Measurements from ENCODE around the gene ARL2.
"Not testable (repeated sequence)": the region's sequence is repeated elsewhere in the genome, so short reads cannot be mapped to it uniquely, and the experiment has no call there.

Gene ARL2

GRCh38 chr11:65013888-65014725 is at the start of gene ARL2:
TSS of gene ARL2 (plus strand) at chr11:65014160. CDS start at chr11:65014208, 48 bp downstream.
- Histone ChIP-seq H3K27ac (peak within 1 kb of the TSS; percentile 82 to 99 (median 96)), H3K4me3 (peak within 1 kb of the TSS; percentile 53 to 89 (median 69))

DNA sequence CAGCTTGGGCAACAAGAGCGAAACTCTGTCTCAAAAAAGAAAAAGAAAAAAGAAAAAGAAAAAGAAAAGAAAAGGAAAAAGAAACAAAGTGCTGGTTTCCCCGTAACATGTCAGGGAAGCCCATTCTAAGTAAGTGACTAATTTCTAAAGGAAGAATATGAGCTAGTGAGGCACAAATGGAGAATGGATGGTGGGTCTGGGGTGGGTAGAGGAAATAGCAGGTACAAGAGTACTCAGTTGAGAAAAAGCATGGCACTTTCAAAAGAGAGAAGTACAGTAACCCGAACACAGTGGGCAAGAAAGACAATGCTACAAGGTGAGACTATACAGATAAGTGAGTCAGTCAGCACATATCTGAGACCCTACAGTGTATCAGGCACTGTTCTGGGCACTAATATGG is 46.6 kb upstream of the ARL2 start:
- Histone ChIP-seq H3K4me3 (no peak overlapping the region), H3K27ac (no peak overlapping the region)

GRCh38 chr11:64969209-64969608 is 44.8 kb upstream of the ARL2 start:
- H3K4me3 ChIP-seq: no peak overlapping the region
- peak overlapping the region in 7 of 21 experiments; percentile 17 to 47 (median 30) for H3K27ac ChIP-seq

DNA sequence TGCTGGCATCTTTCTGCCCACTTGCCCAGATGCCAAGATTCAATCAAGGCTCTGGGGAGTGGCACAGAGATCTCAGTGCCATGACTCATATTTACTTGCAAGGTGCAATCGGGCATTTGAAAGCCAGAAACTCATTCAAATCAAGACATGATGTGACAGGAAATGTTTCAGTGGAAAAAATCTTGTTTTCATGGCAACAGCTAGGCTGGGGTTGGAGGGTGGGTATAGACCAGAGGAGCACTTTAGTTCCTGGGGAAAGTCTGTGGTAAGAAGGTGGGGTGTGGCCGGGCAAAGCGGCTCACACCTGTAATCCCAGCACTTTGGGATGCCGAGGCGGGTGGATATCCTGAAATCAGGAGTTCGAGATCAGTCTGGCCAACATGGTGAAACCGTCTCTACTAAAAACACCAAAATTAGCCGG is 43.2 kb upstream of the ARL2 start:
- Histone ChIP-seq H3K27ac (peak overlapping the region in 4 of 21 experiments; percentile 33 to 65 (median 58)), H3K4me3 (no peak overlapping the region)

DNA sequence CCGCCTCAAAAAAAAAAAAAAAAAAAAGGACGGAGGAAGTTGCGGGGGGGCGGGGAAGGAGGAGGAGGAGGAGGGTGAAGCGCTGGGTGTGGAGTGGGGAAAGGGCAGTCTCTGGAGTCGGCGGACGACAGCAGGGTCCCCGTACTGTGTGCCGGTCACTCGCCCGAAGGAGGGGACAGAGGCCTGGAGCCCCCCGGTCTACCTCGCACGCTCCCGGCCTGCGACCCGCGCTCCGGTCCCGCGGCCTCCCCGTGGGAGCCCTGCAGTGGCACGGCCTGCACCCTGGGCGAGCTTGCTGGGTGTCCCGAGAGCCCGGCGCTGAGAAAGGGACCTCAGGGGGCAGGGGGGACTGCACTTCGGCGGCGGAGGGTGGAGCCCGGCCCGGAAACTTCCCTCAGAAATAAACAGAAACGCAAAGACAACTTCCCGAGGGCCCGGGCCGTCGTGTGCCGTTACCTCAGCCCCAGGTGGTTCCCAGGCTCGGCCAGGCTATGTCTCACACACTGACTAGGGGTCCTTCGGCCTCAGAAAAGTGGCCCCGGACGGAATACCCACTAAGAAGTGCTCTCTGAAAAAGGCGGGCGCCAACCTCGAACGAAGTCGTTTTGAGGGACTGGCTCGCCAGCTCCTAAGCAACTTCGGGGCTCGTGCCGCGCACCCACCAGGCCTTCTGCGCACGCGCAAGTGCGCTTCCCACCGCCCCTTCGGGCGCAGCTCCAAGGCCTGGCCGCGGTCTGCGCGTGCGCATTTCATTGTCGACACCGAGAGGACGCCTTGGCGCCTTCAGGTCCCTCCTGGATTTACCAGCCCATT is 42.3 kb upstream of the ARL2 start, which contains the start of gene MAJIN:
Gene MAJIN, minus strand, starts transcription at position 688 of the 813 bp plus-strand sequence. CDS start 12,703 bp downstream, outside the sequence.
- Histone ChIP-seq H3K27ac (peak within 1 kb of the TSS in 7 of 21 experiments; percentile 2 to 74 (median 45)), H3K4me3 (peak within 1 kb of the TSS in 6 of 7 experiments; percentile 1 to 22 (median 16))

DNA sequence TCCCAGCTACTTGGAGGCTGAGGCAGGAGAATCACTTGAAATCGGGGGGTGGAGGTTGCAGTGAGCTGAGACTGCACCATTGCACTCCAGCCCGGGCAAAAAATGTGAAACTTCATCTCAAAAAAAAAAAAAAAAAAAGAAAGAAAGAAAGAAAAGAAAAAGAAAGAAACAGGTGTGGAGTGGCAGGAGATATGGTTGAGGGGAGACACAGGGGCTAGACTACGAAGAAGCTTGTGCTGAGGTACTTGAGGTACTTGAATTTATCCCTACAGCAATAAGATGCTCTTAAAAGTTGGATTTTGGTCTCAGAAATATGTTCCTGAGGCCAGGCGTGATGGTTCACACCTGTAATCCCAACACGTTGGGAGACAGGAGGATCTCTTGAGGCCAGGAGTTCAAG is 39.8 kb upstream of the ARL2 start:
- Histone ChIP-seq H3K27ac (no peak overlapping the region), H3K4me3 (no peak overlapping the region)

DNA sequence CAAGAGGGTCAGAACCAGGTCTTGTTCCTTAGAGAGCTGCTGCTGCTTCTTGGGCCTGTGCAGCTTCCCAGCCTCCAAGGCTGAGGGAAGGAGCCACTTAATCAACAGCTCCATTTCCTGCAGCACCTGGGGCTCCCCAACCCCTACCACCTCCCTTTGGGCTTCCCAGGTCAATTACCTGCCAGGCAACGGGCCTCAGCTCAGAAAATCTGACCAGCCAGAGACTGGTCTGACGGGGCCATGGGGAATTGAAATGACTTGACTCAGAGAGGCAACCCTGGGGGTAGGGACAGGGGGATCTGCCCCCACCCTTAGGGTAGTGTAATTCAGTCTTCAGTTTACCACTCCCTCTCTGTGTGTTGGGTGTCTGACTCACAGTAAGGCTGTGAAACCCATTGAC is 37.3 kb upstream of the ARL2 start:
- Histone ChIP-seq H3K27ac (no peak overlapping the region), H3K4me3 (no peak overlapping the region)

DNA sequence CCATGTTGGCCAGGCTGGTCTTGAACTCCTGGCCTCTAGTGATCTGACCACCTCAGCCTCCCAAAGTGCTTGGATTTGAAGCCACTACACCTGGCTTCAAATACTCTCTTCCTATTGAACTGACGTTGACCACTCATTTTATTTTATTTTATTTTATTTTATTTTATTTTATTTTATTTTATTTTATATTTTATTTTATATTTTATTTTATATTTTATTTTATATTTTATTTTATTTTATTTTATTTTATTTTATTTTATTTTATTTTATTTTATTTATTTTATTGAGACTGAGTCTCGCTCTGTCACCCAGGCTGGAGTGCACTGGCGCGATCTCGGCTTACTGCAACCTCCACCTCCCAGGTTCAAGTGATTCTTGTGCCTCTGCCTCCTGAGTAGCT is 30.6 kb upstream of the ARL2 start:
- H3K4me3 ChIP-seq, H3K27ac ChIP-seq: not testable (repeated sequence)

DNA sequence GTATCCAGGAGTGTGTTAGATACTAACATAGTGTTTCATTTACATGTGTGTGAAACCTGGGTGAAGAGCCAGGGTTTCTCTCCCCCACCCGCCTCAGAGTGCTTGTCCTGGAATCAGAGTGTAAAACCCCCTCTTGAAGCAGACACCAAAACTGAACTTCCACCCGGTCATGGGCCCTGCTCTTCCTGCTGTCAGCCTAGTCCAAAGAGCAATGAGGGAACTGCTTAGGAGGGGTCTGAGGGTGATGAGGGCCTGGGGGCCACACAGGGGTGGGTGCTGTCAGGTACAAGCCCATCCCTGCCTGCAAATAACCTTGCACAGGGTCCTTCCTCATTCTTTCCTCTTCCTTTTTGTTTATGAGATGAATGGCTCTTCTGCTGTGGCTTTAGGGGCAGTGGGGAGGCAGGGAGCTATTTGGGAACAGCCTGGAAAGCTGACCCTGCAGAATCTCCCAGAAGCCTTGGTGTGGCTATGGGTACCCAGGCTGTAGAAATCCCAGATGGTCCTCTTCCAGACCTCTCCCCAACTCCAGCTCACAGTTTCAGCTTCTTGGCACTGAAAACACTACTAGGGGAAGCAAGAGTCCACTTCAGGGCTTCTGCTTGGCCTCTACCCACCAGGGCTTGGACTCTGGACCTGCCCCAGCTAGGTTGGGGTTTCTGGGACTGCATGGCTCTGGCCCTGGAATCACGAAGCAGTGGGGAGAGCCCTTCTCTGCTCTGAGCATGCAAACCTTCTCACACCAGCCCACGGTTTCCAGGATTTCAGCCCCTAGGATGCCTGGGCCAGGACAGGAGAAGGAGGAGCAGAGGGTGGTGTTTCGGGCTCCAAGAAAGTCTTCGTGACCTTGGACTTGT is 25.7 kb upstream of the ARL2 start:
- Histone ChIP-seq H3K27ac (no peak overlapping the region), H3K4me3 (no peak overlapping the region)

DNA sequence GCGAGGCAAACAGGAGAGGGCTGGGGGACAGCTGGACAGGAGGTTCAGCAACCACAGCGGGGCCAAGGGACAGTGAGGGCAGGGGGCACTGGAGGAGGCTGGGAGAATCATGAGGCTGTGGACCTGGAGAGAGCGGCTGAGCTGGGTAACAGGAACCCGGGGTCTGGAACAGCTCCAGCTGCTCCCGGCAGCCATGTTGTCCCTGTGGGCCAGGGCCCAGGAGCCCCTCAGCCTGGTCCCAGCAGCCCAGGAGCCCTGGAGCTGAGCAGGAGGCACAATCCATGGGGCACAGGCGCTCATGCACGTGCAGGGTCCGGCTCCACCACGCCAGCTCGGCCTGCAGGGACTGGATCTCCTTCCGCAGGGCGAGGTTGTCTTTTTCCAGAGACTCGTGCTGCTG is 24.5 kb upstream of the ARL2 start:
- Histone ChIP-seq H3K4me3 (no peak overlapping the region), H3K27ac (no peak overlapping the region)

DNA sequence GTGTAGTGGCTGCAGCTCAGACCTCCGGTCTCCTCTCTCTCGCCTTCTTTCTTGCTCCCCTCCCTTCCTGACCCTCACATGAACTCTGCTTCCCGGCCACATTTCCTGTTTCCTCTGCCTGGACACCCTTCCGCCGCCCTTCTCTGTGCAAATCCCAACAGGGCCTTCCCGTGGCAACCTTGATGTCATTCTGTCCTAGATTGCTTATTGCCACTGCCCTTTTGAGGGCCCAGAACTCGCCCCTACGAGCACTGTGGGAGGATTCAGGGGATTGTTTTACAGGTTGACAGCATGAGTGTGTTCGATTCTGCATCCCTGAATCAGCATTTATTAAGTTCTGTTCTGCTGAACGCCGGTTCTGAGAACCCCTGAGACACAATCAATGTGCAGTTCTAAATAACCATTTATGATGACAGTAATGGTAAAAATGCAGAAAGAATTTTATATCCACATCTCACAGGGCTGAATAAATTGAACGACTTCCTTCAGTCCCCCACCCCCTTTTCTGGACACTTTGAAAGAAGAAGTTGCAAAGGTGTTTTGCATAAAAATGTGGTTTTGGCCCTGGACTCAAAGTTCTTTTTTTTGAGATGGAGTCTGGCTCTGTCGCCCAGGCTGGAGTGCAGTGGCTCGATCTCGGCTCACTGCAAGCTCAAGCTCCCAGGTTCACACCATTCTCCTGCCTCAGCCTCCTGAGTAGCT is 23.6 kb upstream of the ARL2 start:
- Histone ChIP-seq H3K27ac (peak overlapping the region in 1 of 21 experiments; percentile 37), H3K4me3 (no peak overlapping the region)

DNA sequence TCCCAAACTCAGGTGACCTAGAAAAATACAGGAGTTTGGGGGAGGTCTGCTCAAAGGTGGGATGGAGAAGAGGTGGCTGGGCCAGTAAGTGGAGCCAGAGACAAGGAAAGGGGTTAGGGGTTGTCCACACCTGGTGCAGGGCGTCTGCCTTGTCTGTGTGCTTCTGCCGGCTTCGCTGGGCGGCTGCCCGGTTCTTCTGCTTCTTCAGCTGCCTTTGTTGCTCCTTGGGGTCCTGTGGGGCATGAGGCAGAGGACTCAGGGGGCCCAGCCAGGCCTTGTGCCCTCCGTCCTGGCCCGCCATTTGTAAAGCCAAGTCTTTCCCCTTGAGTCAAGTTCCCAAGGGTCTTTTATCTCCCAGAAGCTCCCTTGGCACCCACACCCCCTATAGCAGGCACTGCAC is 19.6 kb upstream of the ARL2 start:
- Histone ChIP-seq H3K27ac (no peak overlapping the region), H3K4me3 (no peak overlapping the region)

DNA sequence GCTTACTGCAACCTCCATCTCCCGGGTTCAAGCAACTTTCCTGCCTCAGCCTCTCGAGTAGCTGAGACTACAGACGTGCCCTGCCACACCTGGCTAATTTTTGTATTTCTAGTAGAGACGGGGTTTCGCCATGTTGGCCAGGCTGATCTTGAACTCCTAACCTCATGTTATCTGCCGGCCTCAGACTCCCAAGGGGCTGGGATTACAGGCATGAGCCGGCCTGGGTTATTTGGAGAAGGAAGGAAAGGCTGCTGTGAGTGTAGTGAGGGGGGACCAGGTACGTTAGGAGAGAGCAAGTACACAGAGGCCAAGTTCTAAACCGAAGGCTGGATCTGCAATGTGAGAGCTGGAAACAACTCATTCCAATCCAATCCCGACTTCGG is 17.6 kb upstream of the ARL2 start:
- H3K27ac ChIP-seq: peak overlapping the region in 11 of 21 experiments; percentile 16 to 69 (median 35)
- peak overlapping the region in 6 of 7 experiments; percentile 3 to 29 (median 18) for H3K4me3 ChIP-seq

DNA sequence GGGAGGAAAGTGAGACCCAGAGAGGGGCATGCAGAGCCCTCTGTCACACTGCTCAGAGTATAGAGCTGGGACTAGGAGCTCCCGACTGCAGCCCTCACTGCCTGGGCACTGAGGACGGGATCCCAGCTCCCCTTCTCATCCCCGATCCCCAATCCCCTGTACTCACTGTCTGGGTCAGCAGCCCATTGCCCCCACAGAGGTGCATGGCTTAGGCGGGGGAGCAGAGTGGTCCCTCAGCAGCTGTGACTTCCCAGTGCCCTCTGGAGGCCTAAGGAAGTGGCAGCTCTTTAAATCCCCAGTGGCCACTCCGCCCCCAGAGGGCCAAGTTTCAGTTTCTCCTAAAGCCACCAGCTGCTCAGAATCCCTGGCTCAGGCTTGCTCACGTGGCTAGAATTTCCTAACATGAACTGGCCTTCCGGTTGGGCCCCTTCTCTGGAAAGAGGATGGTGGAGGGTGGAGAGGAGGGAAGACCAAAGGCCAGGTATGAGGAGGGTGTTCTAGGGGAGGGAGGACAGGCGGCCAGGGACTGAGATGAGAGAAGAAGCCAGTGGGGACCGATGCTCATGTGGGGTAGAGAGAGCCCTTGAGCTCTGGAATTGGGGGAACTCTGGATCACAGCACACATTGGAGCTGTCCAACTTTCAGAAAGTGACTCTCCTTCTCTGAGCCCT is 17.1 kb upstream of the ARL2 start, which contains the start of gene BATF2:
Gene BATF2, minus strand, starts transcription at position 262 of the 671 bp plus-strand sequence. Its CDS starts 57 bp downstream, at position 205.
- Histone ChIP-seq H3K4me3 (peak within 1 kb of the TSS in 6 of 7 experiments; percentile 3 to 29 (median 18)), H3K27ac (peak within 1 kb of the TSS in 11 of 21 experiments; percentile 16 to 69 (median 35))

- Histone ChIP-seq H3K4me3 (no peak overlapping the region), H3K27ac (no peak overlapping the region)
Observed at GRCh38 chr11:64998141-64998540, 15.8 kb upstream of the ARL2 start.

GRCh38 chr11:64998690-64999431 is 15.1 kb upstream of the ARL2 start:
- H3K27ac ChIP-seq: peak overlapping the region in 1 of 21 experiments; percentile 6

DNA sequence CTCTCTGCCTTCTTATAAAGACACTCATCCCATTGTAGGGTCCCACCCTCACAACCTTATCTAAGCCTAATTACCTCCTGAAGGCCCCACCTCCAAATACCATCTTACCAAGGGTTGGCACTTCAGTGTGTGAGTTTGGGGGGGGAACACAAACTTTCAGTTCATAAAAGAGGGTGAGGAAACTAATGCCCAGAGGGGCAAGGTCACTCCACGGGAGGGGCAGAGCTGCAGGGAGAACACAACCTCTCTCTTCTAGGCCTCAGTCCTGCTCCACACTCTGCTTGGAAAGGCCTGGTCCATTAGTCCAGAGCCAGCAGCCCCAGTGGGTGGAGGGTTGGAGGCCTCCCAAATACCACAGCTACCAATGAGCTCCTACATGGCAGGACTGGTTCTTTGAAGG is 14.5 kb upstream of the ARL2 start:
- Histone ChIP-seq H3K27ac (no peak overlapping the region), H3K4me3 (no peak overlapping the region)

More at GRCh38 chr11:64998690-64999431, 15.1 kb upstream of the ARL2 start:
- no peak overlapping the region for H3K4me3 ChIP-seq

DNA sequence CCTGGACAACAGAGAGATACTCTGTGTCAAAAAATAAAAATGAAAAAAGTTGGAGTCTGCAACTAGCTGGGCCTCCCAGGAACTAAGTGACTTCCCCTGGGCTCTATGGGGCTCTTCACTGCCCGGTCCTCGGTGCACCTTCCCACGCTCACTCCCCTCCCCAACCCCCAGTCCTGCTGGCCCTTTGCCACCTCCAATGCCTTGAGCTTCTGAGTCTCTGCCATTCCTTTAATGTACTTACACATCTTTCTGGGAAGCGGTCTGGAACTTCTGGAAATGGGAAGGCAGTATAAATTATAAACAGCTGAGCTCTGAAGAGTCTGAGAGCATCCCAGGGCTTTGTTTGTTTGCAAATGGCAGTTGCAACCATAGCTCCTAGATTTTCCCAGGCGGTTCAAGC is 11.3 kb upstream of the ARL2 start:
- Histone ChIP-seq H3K4me3 (no peak overlapping the region), H3K27ac (no peak overlapping the region)

Measured in skin epidermis (tissue), 12 donors.